ENCODE measurements around the gene KIAA1671. TPM values are rescaled to one million over a fixed set of nuclear protein-coding genes. Genes with fewer than 3 reads are reported as not detected.

The KIAA1671 gene
- total and polyA plus RNA-seq, 9 of the 15 experiments (the other 6 are each of a cell fraction or from before 2014, with no cell fraction given): under 0.01 to 0.11 (median 0.02) TPM; not detected in 5

GRCh38 chr22:25219211-25219689, 266.7 kb downstream of the KIAA1671 start, which contains the start of gene CRYBB2:
CRYBB2 (plus strand) TSS chr22:25219639; CDS start chr22:25221430, 1,791 bp downstream.
- H4K20me1 ChIP-seq (replicated peaks; ENCODE audit: control insufficient read depth, insufficient read depth, low read length): no peaks in the 10 kb centered on the region
- no peak within 1 kb of the TSS for H3K9ac ChIP-seq (ENCODE audit: insufficient read depth in 1 of 2, low read depth in 2 of 2, low read length in 2 of 2)
- CTCF ChIA-PET (ENCODE audit: low intra/inter-chr PET ratio): no interaction called here
- no peak within 1 kb of the TSS for H2AFZ ChIP-seq (ENCODE audit: low read depth, low read length)
- BruUV-seq (replicated peaks): no TSS peak
- 0% methylated on average over 19 of the region's 19 CpGs for WGBS (ENCODE audit: insufficient coverage, low coverage, missing lambda C conversion rate)
- no peak for ATAC-seq
- no peak for FAIRE-seq
- no peaks in the 10 kb centered on the region for H3K79me2 ChIP-seq (ENCODE audit: control insufficient read depth, insufficient read depth, low read length)
- POLR2A ChIA-PET: interaction anchor here (0.7 kb wide), 1 partner anchor 215 kb away, joined by 4 read pairs; no protein-coding TSS in a partner anchor
- intact Hi-C loops (cut with micrococcal nuclease) (no loop called here), in situ Hi-C loops (cut with MboI) (loop anchor here (25.0 kb wide), 1 partner anchor 1118 kb away; no protein-coding TSS in a partner anchor)
- no peaks in the 10 kb centered on the region for H3K9me3 ChIP-seq (replicated peaks; ENCODE audit: control insufficient read depth, insufficient read depth, low read depth, low read length)
- H3K27ac ChIP-seq (ENCODE audit: extremely low read depth, low read depth, low read length): no peak within 1 kb of the TSS
- H3K36me3 ChIP-seq (ENCODE audit: control insufficient read depth, insufficient read depth, low read length): no peaks in the 10 kb centered on the region
- H3K9me1 ChIP-seq (ENCODE audit: control insufficient read depth, insufficient read depth, low read length): no peaks in the 10 kb centered on the region
- H3K4me3 ChIP-seq: no peak within 1 kb of the TSS
- H3K27me3 ChIP-seq (ENCODE audit: control insufficient read depth in 2 of 2, insufficient read depth in 2 of 2, low read length in 2 of 2): peaks cover 0 to 4% of the 10 kb centered on the region in 2 experiments; a peak in 2 of 5 replicates
- H3K4me1 ChIP-seq (replicated peaks in 1 of 2; ENCODE audit: control insufficient read depth in 2 of 2, insufficient read depth in 2 of 2, low read length in 2 of 2): no peaks in the 10 kb centered on the region
- DNase-seq (ENCODE audit: extremely low read depth in 1 of 4, low spot score in 3 of 4): no peak
- H3K4me2 ChIP-seq (ENCODE audit: insufficient read depth, low read length): no peak within 1 kb of the TSS
- TF ChIP-seq KLF1 (tag; IDR thresholded peaks at IDR 0.05): no peak
- TF ChIP-seq HDGF (IDR thresholded peaks at IDR 0.05): no peak
- no peak for TF ChIP-seq FOSL1 (tag; conservative IDR thresholded peaks at IDR 0.05)
- TF ChIP-seq CTBP1 (IDR thresholded peaks at IDR 0.05; ENCODE audit: borderline replicate concordance): no peak
- TF ChIP-seq ETV5 (CRISPR knock-in tag; IDR thresholded peaks at IDR 0.05; ENCODE audit: low read depth): no peak
- no peak for TF ChIP-seq GATAD2B (IDR thresholded peaks at IDR 0.05; ENCODE audit: borderline replicate concordance)
- no peak for TF ChIP-seq HMGN3 (IDR thresholded peaks at IDR 0.05; ENCODE audit: borderline replicate concordance, extremely low read depth, insufficient read length, low read depth, low read length)
- TF ChIP-seq COPS2 (conservative IDR thresholded peaks at IDR 0.05): no peak
- no peak for TF ChIP-seq CHD4 (IDR thresholded peaks at IDR 0.05; ENCODE audit: insufficient read depth, insufficient replicate concordance, low read depth, low read length, poor library complexity, severe bottlenecking)
- TF ChIP-seq PHTF2 (CRISPR knock-in tag; IDR thresholded peaks at IDR 0.05): no peak
- TF ChIP-seq ZC3H8 (IDR thresholded peaks at IDR 0.05): no peak
- TF ChIP-seq LARP7 (IDR thresholded peaks at IDR 0.05): no peak
- no peak for TF ChIP-seq SRSF7 (optimal IDR thresholded peaks at IDR 0.05; ENCODE audit: low read depth, low read length)
- no peak for TF ChIP-seq ELK3 (CRISPR knock-in tag; IDR thresholded peaks at IDR 0.05)
- no peak for TF ChIP-seq ETS2 (tag; IDR thresholded peaks at IDR 0.05; ENCODE audit: borderline replicate concordance, poor library complexity, severe bottlenecking)
- no peak for TF ChIP-seq OTX1 (CRISPR knock-in tag; IDR thresholded peaks at IDR 0.05)
